CD4-positive, alpha-beta T cell treated with Interleukin-15 for 4 hours (primary cell): ENCODE data around the gene SEZ6L2.
A peak's percentile ranks its signal among the peaks of the same experiment; 100 is the strongest.
"Not testable (repeated sequence)": the region's sequence is repeated elsewhere in the genome, so short reads cannot be mapped to it uniquely, and the experiment has no call there.

Experiments
- DNase-seq: peaks from one replicate; pipeline ENCODE4 v3.0.0-alpha.2; 2020; ENCODE audit warnings: low spot score

The SEZ6L2 gene

DNA sequence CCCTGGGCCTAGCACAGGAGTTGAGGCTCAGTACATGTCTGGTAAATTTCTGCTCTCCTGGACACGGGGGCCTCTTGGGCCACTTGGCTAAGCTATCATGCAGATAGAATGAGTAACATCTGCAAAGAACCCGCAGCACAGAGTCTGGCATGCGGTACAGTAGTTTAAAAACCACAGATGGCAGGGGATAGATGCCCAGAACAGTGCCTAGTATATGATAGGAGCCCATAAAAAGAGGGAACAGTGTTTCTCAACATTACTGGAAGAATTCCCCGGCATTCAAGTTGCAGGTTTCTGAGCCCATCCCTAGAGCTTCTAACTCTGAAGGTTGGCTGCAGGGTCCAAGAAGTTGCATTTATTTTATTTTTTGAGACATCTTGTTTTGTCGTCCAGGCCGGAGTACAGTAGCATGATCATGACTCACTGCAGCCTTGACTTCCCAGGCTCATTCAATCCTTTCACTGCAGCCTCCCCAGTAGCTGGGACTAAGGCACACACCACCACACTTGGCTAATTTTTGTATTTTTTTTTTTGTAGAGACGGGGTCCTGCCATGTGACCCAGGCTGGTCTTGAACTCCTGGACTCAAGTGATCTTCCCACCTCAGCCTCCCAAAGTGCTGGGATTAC, 42.1 kb downstream of the SEZ6L2 start:
- DNase-seq: no peak

DNA sequence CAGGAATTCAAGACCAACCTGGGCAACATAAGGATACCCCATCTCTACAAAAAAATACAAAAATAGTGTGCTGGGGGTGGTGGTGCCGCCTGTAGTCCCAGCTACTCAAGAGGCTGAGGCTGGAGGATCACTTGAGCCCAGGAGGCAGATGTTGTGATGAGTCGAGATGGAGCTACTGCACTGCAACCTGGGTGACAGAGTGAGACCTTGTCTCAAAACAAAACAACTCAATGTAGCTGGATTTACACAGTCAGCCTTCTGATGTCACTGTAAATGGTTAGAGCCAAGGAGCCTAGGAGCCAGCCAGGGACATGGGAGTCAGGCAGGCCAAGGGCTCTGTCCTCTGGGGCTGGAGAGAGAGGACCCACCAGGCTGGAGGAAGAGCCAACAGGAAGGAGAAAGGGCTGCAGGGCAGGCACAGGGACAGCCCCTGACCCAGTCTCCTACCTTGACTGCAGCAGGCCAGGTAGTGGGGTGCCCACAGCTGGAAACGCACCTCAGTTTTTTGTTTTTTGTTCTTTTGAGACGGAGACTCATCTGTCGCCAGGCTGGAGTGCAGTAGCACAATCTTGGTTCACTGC, 44.7 kb downstream of the SEZ6L2 start:
- DNase-seq: no peak

DNA sequence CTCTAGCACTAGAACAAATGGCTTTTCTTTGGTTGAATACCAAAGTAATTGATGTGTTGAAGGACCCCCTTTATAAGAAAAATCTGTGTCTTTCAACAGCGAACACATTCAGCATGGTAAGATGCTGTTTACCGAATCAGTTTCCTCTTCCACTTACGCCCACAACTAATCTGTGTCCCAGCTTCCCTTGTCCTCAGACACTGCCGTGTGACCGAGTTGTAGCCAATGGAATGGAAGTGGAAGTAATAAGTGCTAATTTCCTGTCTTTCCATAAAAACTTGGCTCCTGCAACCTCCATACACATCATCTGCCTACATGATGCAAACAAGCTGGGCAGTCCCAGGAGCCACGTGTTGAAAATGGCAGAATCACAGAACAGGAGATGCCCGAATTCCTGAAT, 46.7 kb downstream of the SEZ6L2 start:
- no peak for DNase-seq

DNA sequence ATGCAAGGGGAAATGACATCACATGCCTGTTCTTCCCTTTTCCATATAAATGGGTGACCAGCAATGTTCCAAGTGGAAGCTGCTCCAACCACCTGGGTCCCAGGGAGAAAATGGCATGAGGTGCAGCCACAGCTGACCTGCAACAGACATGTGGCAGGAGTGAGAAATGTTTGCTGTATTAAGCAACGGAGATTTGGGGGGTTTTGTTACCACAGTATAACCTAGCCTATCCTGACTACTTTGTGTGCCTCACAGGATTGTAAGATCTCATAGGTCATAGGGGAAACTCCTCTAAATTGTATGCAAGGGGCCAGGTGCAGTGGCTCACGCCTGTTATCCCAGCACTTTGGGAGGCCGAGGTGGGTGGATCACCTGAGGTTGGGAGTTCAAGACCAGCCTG, 48.4 kb downstream of the SEZ6L2 start:
- DNase-seq: no peak

DNA sequence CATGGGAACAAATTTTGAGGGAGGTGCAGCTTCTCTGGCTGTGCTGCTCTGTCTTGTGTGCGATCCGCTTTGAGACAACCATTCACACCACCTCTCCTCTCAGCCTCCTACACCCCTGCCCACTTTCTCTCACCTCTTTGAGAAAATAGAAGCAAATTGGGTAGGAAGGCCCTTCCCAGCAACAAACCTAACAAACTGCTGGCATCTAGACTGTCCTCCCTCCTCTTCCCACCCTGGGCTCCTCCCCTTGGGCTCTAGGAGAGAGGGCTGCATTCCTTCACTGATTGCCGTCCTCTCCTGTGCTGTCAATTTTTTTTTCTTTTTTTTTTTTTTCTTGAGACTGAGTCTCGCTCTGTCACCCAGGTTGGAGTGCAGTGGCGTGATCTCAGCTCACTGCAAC, 49.8 kb downstream of the SEZ6L2 start:
- DNase-seq: no peak

DNA sequence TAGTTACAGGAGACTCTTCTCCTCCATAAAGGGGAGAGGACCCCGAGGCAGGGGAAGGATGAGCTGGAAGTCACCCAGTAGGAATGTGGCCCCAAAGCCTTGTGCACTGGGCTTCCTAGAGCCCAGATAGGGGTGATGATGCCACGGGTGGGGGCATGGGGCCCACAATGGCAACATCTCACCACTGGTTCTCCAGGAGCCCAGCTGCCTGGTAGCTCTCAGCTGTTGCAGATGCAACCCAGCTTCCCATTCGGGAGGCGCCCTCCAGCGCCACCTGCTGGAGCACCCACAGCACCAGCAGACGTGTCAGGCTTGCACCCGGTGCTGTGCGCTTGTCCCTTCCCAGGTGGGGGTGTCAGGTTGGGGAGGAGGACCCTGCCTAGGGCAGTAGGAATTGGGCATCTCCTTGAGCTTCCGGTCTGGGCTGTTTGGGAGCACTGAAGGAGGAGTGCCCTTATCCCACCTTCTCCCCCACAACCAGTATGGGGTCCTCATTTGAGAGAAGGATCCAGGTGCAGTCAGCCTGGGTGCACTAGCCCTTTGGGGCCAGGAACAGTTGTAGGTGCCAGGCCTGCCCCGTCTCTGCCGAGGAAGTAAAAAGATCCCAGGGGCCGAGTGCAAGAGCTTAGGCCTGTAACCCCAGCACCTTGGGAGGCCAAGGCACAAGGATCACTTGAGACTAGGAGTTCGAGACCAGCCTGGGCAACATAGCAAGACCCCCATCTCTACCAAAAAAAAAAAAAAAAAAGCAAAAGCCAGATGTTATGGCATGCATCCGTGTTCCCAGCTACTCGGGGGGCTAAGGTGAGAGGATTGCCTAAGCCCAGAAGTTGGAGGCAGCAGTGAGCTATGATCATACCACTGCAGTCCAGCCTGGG, 50.7 kb downstream of the SEZ6L2 start:
- DNase-seq: peak; percentile 82

DNA sequence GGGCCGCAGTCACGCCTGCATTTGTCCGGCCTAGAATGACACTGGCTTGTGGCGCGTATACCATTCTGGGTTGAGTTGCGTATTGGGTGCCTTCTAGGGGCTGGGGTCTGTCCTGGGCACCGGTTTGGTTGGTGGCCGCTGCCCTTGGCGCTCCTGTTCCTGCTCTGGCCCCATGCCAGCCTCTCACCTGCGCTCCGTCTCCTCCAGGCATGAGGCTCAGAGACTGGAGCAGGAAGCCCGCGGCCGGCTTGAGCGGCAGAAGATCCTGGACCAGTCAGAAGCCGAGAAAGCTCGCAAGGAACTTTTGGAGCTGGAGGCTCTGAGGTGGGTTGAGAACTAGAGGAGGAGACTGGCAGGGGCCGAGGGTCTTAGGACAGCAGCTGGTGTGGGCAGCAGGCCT, 53.7 kb downstream of the SEZ6L2 start:
- DNase-seq: no peak

DNA sequence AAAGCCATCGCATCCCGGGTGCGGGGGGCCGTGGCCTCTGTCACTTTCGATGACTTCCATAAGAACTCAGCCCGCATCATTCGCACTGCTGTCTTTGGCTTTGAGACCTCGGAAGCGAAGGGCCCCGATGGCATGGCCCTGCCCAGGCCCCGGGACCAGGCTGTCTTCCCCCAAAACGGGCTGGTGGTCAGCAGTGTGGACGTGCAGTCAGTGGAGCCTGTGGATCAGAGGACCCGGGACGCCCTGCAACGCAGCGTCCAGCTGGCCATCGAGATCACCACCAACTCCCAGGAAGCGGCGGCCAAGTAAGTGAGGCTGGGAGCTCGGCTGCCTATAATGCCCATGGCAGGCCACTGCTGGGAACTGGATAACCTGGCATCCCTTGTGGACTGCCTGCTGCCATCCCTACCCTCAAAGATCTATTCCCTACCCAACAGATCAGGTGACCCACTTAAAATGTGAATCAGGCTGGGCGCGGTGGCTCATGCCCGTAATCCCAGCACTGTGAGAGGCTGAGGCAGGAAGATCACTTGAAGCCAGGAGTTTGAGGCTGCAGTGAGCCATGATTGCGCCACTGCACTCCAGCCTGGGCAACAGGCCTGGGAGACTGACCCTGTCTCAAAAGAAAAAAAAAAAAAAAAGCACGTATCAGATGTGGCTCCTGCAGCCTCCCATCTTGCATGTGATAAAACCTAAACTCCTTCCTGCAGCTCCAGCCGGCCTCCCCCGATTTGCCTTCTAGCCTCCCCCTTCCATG, 54.6 kb downstream of the SEZ6L2 start:
- DNase-seq: no peak

DNA sequence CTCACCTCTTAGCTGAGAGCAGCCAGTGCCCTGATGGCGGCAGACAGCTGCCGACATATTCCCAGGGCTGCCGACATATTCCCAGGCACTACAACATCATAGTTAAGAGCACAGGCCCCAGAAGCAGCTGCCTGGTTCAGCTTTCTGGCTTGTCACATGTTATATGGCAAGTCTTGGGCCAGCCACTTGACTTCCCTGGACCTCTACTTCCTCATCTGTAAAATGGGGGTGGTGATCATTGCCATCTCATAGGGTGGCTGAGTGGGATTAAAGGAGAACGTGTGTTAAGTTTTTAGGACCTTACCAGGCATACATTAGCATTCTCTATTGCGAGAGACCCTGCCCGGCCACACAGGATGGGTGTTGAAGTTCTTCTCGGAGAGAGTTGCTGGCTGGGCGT, 55.4 kb downstream of the SEZ6L2 start:
- DNase-seq: no peak

DNA sequence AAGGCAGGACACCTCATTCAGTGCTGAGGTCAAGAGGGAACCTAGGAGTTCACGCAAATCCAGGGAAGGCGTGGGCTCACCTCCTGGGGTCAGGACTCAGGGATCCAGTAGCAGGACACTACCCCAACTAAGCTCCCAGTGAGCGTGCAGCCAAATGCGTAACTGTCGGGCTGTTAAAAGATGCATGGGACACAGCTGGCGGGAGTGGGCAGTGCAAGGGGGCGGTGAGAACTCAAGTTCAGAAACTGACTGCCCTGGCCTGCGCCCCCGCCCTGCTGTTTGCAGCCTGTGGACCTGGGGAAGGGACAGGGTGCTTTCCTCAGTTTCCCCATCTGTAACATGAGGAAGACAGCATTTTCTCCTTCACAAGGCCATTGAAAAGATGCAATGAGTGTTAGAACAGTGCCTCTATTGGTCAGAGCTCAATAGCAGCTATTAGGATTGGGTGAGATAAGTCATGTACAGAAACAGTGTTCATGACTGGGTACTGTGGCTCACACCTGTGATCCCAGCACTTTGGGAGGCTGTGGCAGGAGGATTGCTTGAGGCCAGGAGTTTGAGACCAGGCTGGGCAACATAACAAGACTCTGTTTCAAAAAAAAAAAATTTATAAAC, 56.5 kb downstream of the SEZ6L2 start:
- DNase-seq: no peak

DNA sequence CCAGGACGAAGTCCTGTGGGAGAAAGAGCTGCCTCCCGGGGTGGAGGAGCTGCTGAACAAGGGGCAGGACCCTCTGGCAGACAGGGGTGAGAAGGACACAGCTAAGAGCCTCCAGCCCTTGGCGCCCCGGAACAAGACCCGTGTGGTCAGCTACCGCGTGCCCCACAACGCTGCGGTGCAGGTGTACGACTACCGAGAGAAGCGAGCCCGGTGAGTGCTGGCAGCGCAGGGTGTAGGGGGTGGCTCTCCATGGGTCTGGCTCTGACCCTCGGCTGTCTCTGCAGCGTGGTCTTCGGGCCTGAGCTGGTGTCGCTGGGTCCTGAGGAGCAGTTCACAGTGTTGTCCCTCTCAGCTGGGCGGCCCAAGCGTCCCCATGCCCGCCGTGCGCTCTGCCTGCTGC, 57.7 kb downstream of the SEZ6L2 start:
- DNase-seq: no peak

DNA sequence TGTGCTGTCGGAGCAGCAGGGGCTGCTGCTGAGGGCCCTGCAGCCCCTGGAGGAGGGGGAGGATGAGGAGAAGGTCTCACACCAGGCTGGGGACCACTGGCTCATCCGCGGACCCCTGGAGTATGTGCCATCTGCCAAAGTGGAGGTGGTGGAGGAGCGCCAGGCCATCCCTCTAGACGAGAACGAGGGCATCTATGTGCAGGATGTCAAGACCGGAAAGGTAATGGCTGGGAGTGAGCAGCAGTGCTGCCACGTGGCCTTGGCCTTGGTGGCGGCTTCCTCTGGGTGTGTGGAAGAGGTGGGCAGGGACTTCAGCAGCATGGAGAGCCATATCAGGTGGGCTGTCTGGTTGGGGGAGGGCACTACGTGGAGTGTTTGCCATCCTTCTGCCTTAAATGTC, 59.1 kb downstream of the SEZ6L2 start:
- DNase-seq: no peak

DNA sequence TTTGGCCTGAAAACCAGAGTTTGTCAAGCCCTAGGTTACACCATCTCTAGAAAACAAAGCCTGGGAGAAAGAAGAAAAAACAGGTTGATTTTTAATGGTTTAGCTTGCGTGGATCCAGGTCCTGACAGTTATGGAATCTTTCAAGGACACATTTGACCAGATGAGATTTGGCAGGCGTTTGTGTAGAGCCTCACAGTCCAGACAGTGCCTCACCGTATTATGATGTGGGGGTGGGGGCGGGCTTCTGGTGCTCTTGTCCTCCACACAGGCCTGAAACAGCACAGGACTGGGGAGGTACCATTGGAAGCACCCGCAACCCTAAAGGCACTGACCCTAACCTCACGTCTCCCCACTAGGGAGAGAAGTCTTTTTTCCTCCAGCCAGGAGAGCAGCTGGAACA, 59.5 kb downstream of the SEZ6L2 start:
- no peak for DNase-seq

DNA sequence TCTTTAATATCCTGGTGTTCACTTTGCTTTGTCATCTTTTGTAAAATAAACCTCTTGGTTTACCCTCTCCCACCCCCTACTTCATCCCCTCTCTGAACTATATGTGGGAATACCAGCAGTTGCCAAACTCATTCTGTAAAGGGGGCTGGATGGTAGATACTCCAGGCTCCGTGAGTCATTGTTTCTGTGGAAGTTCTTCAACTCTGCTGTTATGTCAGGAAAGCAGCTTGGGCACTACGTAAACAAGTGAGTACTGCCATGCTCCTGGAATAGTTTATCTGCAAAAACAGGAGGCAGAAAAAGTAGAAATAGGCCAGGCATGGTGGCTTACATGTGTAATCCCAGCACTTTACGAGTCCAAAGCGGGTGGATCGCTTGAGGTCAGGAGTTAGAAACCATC, 61.5 kb downstream of the SEZ6L2 start:
- DNase-seq: no peak

DNA sequence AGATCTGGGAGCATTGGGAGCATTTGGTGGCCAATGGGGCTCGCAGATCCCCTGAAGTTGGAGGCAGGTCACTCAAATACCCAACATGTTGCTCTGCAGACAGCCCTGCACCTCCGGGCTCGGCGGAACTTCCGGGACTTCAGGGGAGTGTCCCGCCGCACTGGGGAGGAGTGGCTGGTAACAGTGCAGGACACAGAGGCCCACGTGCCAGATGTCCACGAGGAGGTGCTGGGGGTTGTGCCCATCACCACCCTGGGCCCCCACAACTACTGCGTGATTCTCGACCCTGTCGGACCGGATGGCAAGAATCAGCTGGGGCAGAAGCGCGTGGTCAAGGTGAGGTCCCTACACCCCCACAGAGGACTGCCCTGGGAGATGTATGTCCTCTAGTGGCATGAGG, 62.7 kb downstream of the SEZ6L2 start:
- no peak for DNase-seq

DNA sequence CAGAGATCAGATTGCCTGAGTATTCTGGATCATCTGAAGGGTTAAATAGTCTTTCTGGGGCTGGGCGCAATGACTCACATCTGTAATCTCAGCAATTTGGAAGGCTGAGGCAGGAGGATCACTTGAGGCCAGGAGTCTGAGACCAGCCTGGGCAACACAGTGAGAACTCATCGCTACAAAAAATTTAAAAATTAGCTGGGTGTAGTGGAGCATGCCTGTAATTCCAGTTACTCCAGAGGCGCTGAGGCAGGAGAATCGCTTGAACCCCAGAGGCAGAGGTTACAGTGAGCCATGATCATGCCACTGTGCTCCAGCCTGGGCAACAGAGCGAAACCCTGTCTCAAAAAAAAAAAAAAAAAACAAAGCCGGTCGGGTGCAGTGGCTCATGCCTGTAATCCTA, 63.4 kb downstream of the SEZ6L2 start:
- no peak for DNase-seq

DNA sequence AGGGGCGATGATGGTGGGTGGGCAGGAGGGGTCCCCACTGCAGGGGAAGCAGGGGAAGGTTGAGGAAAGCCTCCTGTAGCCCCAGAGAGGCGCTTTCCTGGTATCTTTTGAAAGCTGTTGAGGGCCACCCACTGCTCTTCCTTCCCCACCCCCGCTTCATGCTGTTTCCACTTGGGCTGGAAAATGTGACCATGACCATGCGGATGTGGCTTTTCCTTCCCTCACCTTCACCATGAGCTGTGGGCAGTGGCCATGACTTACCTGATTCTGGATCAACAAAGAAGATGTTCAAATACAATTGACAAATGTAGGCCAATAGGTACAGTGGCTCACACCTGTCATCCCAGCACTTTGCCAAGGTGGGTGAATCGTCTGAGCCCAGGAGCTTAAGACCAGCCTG, 65.3 kb downstream of the SEZ6L2 start:
- no peak for DNase-seq

DNA sequence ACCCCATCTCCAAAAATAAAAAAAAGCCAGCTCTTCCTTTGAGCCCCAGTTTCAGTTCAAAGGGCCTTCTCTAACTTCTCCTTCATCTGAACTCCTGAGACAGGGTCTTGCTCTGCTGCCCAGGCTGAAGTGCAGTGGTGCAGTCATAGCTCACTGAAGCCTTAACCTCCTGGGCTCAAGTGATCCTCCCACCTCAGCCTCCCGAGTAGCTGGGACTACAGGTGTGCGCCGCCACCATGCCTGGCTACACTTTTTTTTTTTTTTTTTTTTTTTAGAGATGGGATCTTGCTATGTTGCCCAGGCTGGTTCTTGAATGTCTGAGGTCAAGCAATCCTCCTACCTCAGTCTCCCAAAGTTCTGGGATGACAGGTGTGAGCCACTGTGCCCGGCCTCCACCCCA, 66.1 kb downstream of the SEZ6L2 start:
- not testable (repeated sequence) for DNase-seq

DNA sequence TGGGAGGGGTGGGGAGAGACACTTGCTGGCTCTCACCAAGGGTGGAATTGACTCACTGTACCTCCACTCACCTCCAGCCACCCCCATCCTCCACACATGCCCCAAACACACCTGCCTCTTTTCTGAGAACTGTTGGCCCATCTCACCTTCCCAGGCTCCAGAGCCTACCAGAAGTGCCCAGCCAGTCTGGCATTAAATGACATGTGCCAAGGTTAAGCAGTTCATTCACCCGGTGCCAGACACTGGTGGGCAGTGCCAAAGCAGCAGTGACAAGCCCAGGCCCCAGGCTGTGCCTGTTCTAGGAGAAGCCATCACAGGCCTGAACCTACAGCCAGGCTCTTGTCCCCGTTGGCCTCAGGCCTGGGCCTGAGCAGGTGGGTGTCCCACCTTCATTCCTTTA, 67.9 kb downstream of the SEZ6L2 start:
- no peak for DNase-seq

DNA sequence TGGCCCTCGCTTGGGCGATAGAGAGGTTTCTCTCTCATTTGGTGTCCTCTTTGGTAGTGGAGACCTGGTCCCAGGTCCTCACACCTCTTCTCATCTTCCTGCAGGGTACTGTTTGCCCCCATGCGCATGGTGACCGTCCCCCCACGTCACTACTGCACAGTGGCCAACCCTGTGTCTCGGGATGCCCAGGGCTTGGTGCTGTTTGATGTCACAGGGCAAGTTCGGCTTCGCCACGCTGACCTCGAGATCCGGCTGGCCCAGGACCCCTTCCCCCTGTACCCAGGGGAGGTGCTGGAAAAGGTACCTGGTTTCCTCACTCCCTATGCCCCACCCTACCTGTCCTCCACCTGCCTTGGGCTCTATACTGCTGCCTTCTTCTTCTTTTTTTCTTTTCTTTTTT, 68.6 kb downstream of the SEZ6L2 start:
- no peak for DNase-seq

DNA sequence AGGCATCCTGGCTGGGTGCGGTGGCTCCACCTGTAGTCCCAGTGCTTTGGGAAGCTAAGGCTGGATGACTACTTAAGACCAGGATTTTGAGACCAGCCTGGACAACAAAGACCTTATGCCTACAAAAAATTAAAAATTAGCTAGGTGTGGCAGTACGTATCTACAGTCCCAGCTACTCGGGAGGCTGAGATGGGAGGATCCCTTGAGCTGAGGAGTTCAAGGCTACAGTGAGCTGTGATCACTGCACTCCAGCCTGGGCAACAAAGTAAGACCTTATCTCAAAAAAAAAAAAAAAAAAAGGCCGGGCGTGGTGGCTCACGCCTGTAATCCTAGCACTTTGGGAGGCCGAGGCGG, 73.0 kb downstream of the SEZ6L2 start:
- no peak for DNase-seq
